ENCODE measurements around the gene LCTL.

Gene LCTL

GRCh38 chr15:66565741-66566144, at the start of gene LCTL:
TSS of gene LCTL (minus strand) at chr15:66565998. CDS start at chr15:66565365, 633 bp downstream.
- DNase-seq (ENCODE audit: low read depth, low spot score) = no peak
- H3K27ac ChIP-seq = no peak within 1 kb of the TSS

- no peak overlapping the region for H3K27ac ChIP-seq
- no peak for DNase-seq (ENCODE audit: low read depth, low spot score)
These were observed 49.4 kb upstream of the LCTL start for GRCh38 chr15:66614951-66615760.

GRCh38 chr15:66614456-66614855, 48.7 kb upstream of the LCTL start:
- no peak overlapping the region for H3K27ac ChIP-seq
- no peak for DNase-seq (ENCODE audit: low read depth, low spot score)

- no peak overlapping the region for H3K27ac ChIP-seq
- DNase-seq (ENCODE audit: low read depth, low spot score) = no peak
These were observed 47.9 kb upstream of the LCTL start for GRCh38 chr15:66613743-66614142.

GRCh38 chr15:66611257-66612053, 45.7 kb upstream of the LCTL start:
- no peak for DNase-seq (ENCODE audit: low read depth, low spot score)
- no peak overlapping the region for H3K27ac ChIP-seq

- H3K27ac ChIP-seq = no peak overlapping the region
- no peak for DNase-seq (ENCODE audit: low read depth, low spot score)
These were observed 44.1 kb upstream of the LCTL start for GRCh38 chr15:66609876-66610275.

GRCh38 chr15:66608881-66609280, 43.1 kb upstream of the LCTL start:
- no peak for DNase-seq (ENCODE audit: low read depth, low spot score)
- H3K27ac ChIP-seq = no peak overlapping the region

GRCh38 chr15:66608159-66608558, 42.4 kb upstream of the LCTL start:
- DNase-seq (ENCODE audit: low read depth, low spot score) = no peak
- H3K27ac ChIP-seq = no peak overlapping the region

GRCh38 chr15:66603301-66604179, 37.7 kb upstream of the LCTL start:
- DNase-seq (ENCODE audit: low read depth, low spot score) = no peak
- no peak overlapping the region for H3K27ac ChIP-seq

GRCh38 chr15:66601521-66601920, 35.7 kb upstream of the LCTL start:
- no peak for DNase-seq (ENCODE audit: low read depth, low spot score)
- H3K27ac ChIP-seq = no peak overlapping the region

GRCh38 chr15:66600240-66600627, 34.4 kb upstream of the LCTL start:
- DNase-seq (ENCODE audit: low read depth, low spot score) = no peak
- no peak overlapping the region for H3K27ac ChIP-seq

- no peak for DNase-seq (ENCODE audit: low read depth, low spot score)
- no peak overlapping the region for H3K27ac ChIP-seq
These were observed 33.9 kb upstream of the LCTL start for GRCh38 chr15:66599536-66600239.

GRCh38 chr15:66598095-66598815, 32.5 kb upstream of the LCTL start:
- no peak overlapping the region for H3K27ac ChIP-seq
- DNase-seq (ENCODE audit: low read depth, low spot score) = no peak

- no peak overlapping the region for H3K27ac ChIP-seq
- DNase-seq (ENCODE audit: low read depth, low spot score) = no peak
These were observed 30.2 kb upstream of the LCTL start for GRCh38 chr15:66595931-66596545.

GRCh38 chr15:66595332-66595731, 29.5 kb upstream of the LCTL start:
- DNase-seq (ENCODE audit: low read depth, low spot score) = no peak
- no peak overlapping the region for H3K27ac ChIP-seq

GRCh38 chr15:66594836-66595235, 29.0 kb upstream of the LCTL start:
- DNase-seq (ENCODE audit: low read depth, low spot score) = no peak
- no peak overlapping the region for H3K27ac ChIP-seq

- no peak for DNase-seq (ENCODE audit: low read depth, low spot score)
- H3K27ac ChIP-seq = no peak overlapping the region
These were observed 28.5 kb upstream of the LCTL start for GRCh38 chr15:66594344-66594743.

- no peak overlapping the region for H3K27ac ChIP-seq
- no peak for DNase-seq (ENCODE audit: low read depth, low spot score)
These were observed 27.5 kb upstream of the LCTL start for GRCh38 chr15:66593219-66593780.
